Central memory CD8-positive, alpha-beta T cell (primary cell): Measurements from ENCODE around the gene ERVK3-1.
A peak's percentile ranks its signal among the peaks of the same experiment; 100 is the strongest.

Source experiments
- ATAC-seq: fragments of 150-1000 bp; cut with Tn5 transposase; replicated peaks from 2 replicates; pipeline ENCODE4 v1.10.0; 2022; ENCODE audit warnings: mild to moderate bottlenecking, moderate FRiP score, moderate number of reproducible peaks; ENCODE audit not compliant: poor library complexity, severe bottlenecking; ENCODE audit errors: extremely low read depth
- DNase-seq, 2 donors: peaks; one replicate each; pipeline ENCODE4 v3.0.0; 2021; ENCODE audit warnings: low spot score in 2 of 2
- H3K27ac Mint-ChIP-seq: one replicate; pipeline ENCODE4 v1.8.0; 2022; ENCODE audit warnings: low read depth, mild to moderate bottlenecking, moderate library complexity, mixed read lengths
- H3K27me3 Mint-ChIP-seq: one replicate; pipeline ENCODE4 v1.8.0; 2022; ENCODE audit warnings: mixed read lengths
- H3K36me3 Mint-ChIP-seq: one replicate; pipeline ENCODE4 v1.8.0; 2022; ENCODE audit warnings: mild to moderate bottlenecking, moderate library complexity, mixed read lengths; ENCODE audit not compliant: insufficient read depth
- H3K4me1 Mint-ChIP-seq: one replicate; pipeline ENCODE4 v1.8.0; 2022; ENCODE audit warnings: mixed read lengths
- H3K4me3 Mint-ChIP-seq: one replicate; pipeline ENCODE4 v1.8.0; 2022; ENCODE audit warnings: mild to moderate bottlenecking, moderate library complexity, mixed read lengths
- H3K9me3 Mint-ChIP-seq: one replicate; pipeline ENCODE4 v1.8.0; 2022; ENCODE audit warnings: mixed read lengths

ERVK3-1 gene

DNA sequence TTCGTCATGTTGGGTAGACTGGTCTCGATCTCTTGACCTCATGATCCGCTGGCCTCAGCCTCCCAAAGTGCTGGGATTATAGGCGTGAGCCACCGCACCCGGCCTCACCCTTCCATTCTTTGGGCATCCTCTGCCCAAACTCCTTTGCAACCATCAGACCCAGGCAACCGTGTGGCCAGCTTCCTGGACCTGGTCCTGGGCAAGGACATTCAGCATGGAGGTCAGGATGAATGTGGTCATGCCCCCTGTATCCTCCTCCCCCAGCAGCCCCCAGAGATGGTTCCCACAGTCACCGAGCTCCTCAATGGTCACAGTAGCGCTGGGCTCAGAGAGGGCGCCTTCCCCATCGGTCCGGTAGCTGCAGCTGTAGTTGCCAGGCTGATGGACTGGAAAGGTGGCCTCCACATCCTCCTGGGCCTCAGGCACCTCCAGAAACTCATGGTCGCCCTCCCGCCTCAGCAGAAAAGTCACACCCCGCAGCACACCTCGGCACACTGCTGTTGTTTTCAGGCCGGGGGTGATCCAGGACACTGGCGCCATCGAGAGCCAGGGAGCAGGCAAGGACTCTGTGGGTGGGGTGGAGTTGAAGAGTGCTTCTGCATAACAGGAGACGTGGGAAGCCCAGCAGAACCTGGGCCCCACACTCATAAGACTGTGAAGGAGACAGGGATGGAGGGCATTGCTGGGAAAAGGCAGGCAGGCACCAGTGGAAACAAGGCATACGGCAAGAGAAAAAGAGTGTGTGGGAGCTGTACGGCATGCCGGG is 47.0 kb downstream of the ERVK3-1 start:
- no peaks in the 10 kb centered on the region for H3K9me3 Mint-ChIP-seq
- peaks cover 13% of the 10 kb centered on the region for H3K4me1 Mint-ChIP-seq
- DNase-seq = no peak
- H3K27me3 Mint-ChIP-seq = no peaks in the 10 kb centered on the region
- H3K27ac Mint-ChIP-seq = no peak overlapping the region
- H3K4me3 Mint-ChIP-seq = no peak overlapping the region
- peaks cover 5% of the 10 kb centered on the region for H3K36me3 Mint-ChIP-seq
- ATAC-seq = no peak

DNA sequence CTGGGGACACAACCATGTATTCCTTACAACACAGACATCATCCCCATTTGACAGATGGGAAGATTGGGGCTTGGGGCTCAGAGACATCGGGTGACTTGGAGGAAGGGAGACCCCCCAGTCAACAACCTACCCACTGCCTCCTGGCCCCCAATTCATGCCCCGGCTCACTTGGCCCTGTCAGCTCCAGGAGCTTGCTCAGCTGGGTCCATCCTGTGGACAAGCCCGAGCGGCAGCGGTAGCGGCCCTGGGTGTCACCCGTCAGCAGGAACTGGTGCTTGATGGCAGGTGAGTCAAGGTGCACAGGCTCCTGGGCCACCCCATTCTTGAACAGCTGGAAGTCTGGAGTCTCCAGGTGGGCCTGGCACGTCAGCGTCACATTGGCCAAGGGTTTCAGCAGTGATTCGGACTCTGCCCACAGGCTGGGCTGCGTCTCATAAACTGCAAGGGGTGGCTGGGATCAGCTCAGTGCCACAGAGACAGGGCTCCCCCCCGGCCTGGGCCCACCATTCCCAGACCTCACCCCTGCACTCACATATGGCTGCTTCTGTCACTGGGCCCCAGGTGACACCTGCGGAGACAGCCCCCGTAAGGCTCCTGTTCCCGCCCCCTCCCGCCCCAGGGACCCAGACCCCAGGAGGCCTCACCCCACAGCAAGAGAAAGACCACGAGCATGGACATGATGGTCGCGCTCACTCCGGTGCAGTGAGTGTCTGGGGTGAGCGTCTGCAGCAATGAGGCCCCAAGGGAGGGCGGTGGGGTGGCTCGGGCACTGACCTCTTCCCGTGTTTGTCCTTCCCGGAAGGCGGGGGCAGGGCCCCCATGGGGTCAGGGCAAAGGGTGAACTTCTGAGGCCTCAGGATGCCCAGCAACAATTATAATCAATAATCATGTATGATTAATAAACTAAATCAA is 47.8 kb downstream of the ERVK3-1 start, which contains the start of gene A1BG:
Gene A1BG (minus strand): TSS at position 733 of the 912 bp plus-strand sequence. CDS start 55 bp downstream, at position 678.
- Mint-ChIP-seq H3K27me3 (no peaks in the 10 kb centered on the region), H3K27ac (no peak within 1 kb of the TSS), H3K4me1 (peaks cover 8% of the 10 kb centered on the region), H3K4me3 (no peak within 1 kb of the TSS), H3K9me3 (no peaks in the 10 kb centered on the region), H3K36me3 (peaks cover 2% of the 10 kb centered on the region)
- ATAC-seq = no peak
- no peak for DNase-seq

- no peaks in the 10 kb centered on the region for H3K9me3 Mint-ChIP-seq
- ATAC-seq = no peak
- H3K4me3 Mint-ChIP-seq = no peak overlapping the region
- H3K27me3 Mint-ChIP-seq = no peaks in the 10 kb centered on the region
- DNase-seq = no peak
- H3K27ac Mint-ChIP-seq = no peak overlapping the region
- H3K4me1 Mint-ChIP-seq = peaks cover 8% of the 10 kb centered on the region
- H3K36me3 Mint-ChIP-seq = peaks cover 2% of the 10 kb centered on the region
Observed at GRCh38 chr19:58353717-58354477, 48.7 kb downstream of the ERVK3-1 start.

DNA sequence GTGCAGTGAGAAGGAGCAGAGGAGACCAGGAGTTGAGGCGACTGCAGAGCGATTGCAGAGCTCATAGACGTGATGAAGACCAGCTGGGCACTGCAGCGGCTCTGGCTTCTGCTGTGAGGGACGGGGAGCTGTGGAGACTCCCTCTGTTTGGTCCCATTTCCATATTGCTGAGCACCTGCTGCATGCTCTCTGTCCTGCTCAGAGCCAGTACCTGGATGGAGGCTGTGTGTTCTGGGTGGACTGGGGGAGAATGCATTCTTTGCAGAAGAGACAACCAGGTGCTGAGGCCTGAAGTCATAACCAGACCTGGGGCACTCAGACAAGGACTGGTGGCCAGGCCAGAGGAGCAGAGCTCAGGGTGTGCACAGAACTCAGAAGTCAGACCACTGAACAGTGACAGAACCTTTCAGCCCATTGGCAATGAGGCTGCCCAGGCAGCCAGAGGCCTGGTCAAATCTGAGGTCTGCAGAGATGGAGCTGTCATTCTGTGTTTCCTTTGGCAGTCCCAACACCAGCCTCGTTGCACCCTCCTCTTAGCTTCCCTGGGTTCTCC is 49.4 kb downstream of the ERVK3-1 start:
- H3K27me3 Mint-ChIP-seq = no peaks in the 10 kb centered on the region
- no peaks in the 10 kb centered on the region for H3K9me3 Mint-ChIP-seq
- ATAC-seq (no peak), DNase-seq (no peak)
- H3K4me3 Mint-ChIP-seq = no peak overlapping the region
- H3K4me1 Mint-ChIP-seq = peaks cover 3% of the 10 kb centered on the region
- H3K36me3 Mint-ChIP-seq = peaks cover 4% of the 10 kb centered on the region
- H3K27ac Mint-ChIP-seq = no peak overlapping the region

GRCh38 chr19:58355215-58355796 is 50.1 kb downstream of the ERVK3-1 start:
- Mint-ChIP-seq H3K4me1 (no peaks in the 10 kb centered on the region), H3K4me3 (peak overlapping the region; percentile 16), H3K27ac (no peak overlapping the region), H3K36me3 (peaks cover 4% of the 10 kb centered on the region), H3K9me3 (no peaks in the 10 kb centered on the region), H3K27me3 (no peaks in the 10 kb centered on the region)
- no peak for DNase-seq
- no peak for ATAC-seq

- no peak overlapping the region for H3K27ac Mint-ChIP-seq
- no peaks in the 10 kb centered on the region for H3K27me3 Mint-ChIP-seq
- H3K36me3 Mint-ChIP-seq = peaks cover 4% of the 10 kb centered on the region
- H3K9me3 Mint-ChIP-seq = no peaks in the 10 kb centered on the region
- H3K4me1 Mint-ChIP-seq = no peaks in the 10 kb centered on the region
- DNase-seq = peak in 1 of 2 donors; percentile 13
- peak overlapping the region; percentile 45 for H3K4me3 Mint-ChIP-seq
- peak; percentile 69 for ATAC-seq
Observed at GRCh38 chr19:58355908-58356765, 51.0 kb downstream of the ERVK3-1 start.

GRCh38 chr19:58356766-58357480 is 51.7 kb downstream of the ERVK3-1 start:
- ATAC-seq (no peak), DNase-seq (no peak)
- Mint-ChIP-seq H3K27ac (no peak overlapping the region), H3K4me3 (peak overlapping the region; percentile 45), H3K36me3 (peaks cover 6% of the 10 kb centered on the region), H3K27me3 (no peaks in the 10 kb centered on the region), H3K4me1 (peaks cover 4% of the 10 kb centered on the region), H3K9me3 (no peaks in the 10 kb centered on the region)

- Mint-ChIP-seq H3K27ac (no peak overlapping the region), H3K4me3 (no peak overlapping the region), H3K36me3 (peaks cover 10% of the 10 kb centered on the region), H3K27me3 (no peaks in the 10 kb centered on the region), H3K9me3 (no peaks in the 10 kb centered on the region), H3K4me1 (peaks cover 11% of the 10 kb centered on the region)
- ATAC-seq (no peak), DNase-seq (no peak)
Observed at GRCh38 chr19:58357481-58358145, 52.4 kb downstream of the ERVK3-1 start.

- ATAC-seq = no peak
- H3K4me3 Mint-ChIP-seq = peak overlapping the region; percentile 84
- peaks cover 18% of the 10 kb centered on the region for H3K36me3 Mint-ChIP-seq
- peak overlapping the region; percentile 90 for H3K27ac Mint-ChIP-seq
- peaks cover 15% of the 10 kb centered on the region for H3K4me1 Mint-ChIP-seq
- no peaks in the 10 kb centered on the region for H3K9me3 Mint-ChIP-seq
- no peak for DNase-seq
- H3K27me3 Mint-ChIP-seq = no peaks in the 10 kb centered on the region
Observed at GRCh38 chr19:58361900-58362271, 56.7 kb downstream of the ERVK3-1 start.

- peaks cover 18% of the 10 kb centered on the region for H3K36me3 Mint-ChIP-seq
- H3K27me3 Mint-ChIP-seq = no peaks in the 10 kb centered on the region
- peak within 1 kb of the TSS; percentile 90 for H3K27ac Mint-ChIP-seq
- H3K9me3 Mint-ChIP-seq = no peaks in the 10 kb centered on the region
- H3K4me1 Mint-ChIP-seq = peaks cover 15% of the 10 kb centered on the region
- peak within 1 kb of the TSS; percentile 84 for H3K4me3 Mint-ChIP-seq
- ATAC-seq (peak; percentile 90), DNase-seq (peak; percentile 91 to 95)
Observed at GRCh38 chr19:58362272-58362994, 57.3 kb downstream of the ERVK3-1 start, which contains the start of gene ZNF497. Gene ZNF497 (minus strand): TSS chr19:58362751. CDS start chr19:58357635, 5,116 bp downstream.
